SU-DHL-6 (cell line): ENCODE measurements around the gene TMEM130.

ENCODE experiments used
- CTCF ChIP-seq: fragments of 200-600 bp; sonication (generic); IDR thresholded peaks from one replicate; pipeline ENCODE4 v1.5.1; 2017; ENCODE audit warnings: antibody characterized with exemption, mild to moderate bottlenecking, low read length, moderate library complexity; ENCODE audit not compliant: insufficient read depth, poor library complexity, severe bottlenecking
- EZH2phosphoT487 ChIP-seq: fragments of 200-600 bp; sonication (generic), shearing (Covaris generic); conservative IDR thresholded peaks from 2 replicates; pipeline ENCODE4 v1.6.1; 2018; ENCODE audit warnings: mild to moderate bottlenecking, antibody characterized with exemption, low read length, moderate library complexity, mixed read lengths

DNA sequence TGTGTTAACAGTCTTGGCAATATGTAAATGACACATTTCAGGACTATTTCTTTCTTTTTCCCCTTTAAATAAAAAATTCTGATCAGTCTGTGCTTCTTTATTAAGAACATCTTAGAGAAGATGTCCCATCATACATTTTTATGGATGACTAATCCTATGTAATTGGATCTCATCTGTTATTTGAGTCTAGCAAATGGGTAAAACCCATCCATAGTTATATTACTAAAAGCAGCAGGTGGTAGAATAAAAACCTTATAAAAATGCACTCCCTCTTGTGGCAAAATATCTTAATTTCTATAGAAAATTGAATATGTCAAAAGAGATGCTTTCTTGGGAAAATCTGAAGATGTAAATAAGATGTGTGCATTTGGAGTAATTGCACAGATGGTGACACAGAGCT is 43.8 kb upstream of the TMEM130 start:
- TF ChIP-seq CTCF (no peak), EZH2phosphoT487 (no peak)
